HCT116 (cell line): ENCODE results near the gene TWF2. TPM values are rescaled to one million over a fixed set of nuclear protein-coding genes. Genes with fewer than 3 reads are reported as not detected.

Source experiments
- ATAC-seq: fragments of 200-7000 bp; cut with Tn5 transposase; 2 replicates; pipeline ENCODE4 v1.9.1; 2020; ENCODE audit warnings: mild to moderate bottlenecking, moderate library complexity
- BruUV-seq: library from RNA; stranded (reverse); fragments of 400-500 nt; replicated peaks from 2 replicates; lab custom pipeline; 2021; lab: Mats Ljungman, UMichigan
- CTCF ChIA-PET: fragments of 300-600 bp; sonication (Branson Sonifier 250); formaldehyde crosslinking; loops from one replicate; lab custom pipeline; 2021; ENCODE audit warnings: antibody characterized with exemption; lab: Charles Lee
- POLR2A ChIA-PET: fragments of 300-600, 350-600 bp; sonication (Branson Sonifier 250); formaldehyde crosslinking; loops from one replicate; lab custom pipeline; 2021; ENCODE audit warnings: antibody characterized with exemption; lab: Charles Lee
- RAD21 ChIA-PET, 2 experiments: fragments of 300-600 bp; sonication (Branson Sonifier 250); formaldehyde crosslinking; loops; one replicate each; lab custom pipeline; 2023; ENCODE audit warnings: low total read pairs in 2 of 2; ENCODE audit not compliant: uncharacterized antibody in 2 of 2, unreplicated experiment in 2 of 2, low non-redundant PET in 1 of 2; lab: Charles Lee
- DNase-seq: peaks from one replicate; pipeline ENCODE4 v3.0.0-alpha.2; 2010; ENCODE audit warnings: low read depth, low spot score
- H2AFZ ChIP-seq: fragments of 200-600 bp; shearing (Covaris generic), sonication (generic); 2 replicates; pipeline ENCODE4 v1.6.1; 2017; ENCODE audit warnings: low read depth, mixed run types, mixed read lengths, antibody characterized with exemption, low read length; ENCODE audit not compliant: poor library complexity, severe bottlenecking
- H3K27ac ChIP-seq: 2 replicates; pipeline ENCODE4 v1.5.1; 2012; ENCODE audit warnings: low read depth, low read length
- H3K27me3 ChIP-seq: fragments of 200-600 bp; sonication (generic); 2 replicates; pipeline ENCODE4 v1.6.1; 2016; ENCODE audit warnings: mixed run types, low read length, mixed read lengths; ENCODE audit not compliant: insufficient read depth
- H3K36me3 ChIP-seq, 2 experiments: fragments of 200-500 bp in 1 of 2; fragments of 200-600 bp in 1 of 2; sonication (Bioruptor generic) in 1 of 2; sonication (generic) in 1 of 2; 2 replicates each; pipeline versions ENCODE4 v1.5.1 to v1.6.1; 2014 to 2016; ENCODE audit warnings: low read length in 2 of 2, inconsistent platforms in 1 of 2, mixed read lengths in 1 of 2, mixed run types in 1 of 2; ENCODE audit not compliant: insufficient read depth in 2 of 2, control insufficient read depth in 1 of 2
- H3K4me1 ChIP-seq, 2 experiments: fragments of 200-600 bp in 1 of 2; sonication (generic) in 1 of 2; 2 replicates each; pipeline versions ENCODE4 v1.5.1 to v1.6.1; 2012 to 2017; ENCODE audit warnings: low read length in 2 of 2, inconsistent platforms in 1 of 2, mild to moderate bottlenecking in 1 of 2, mixed read lengths in 1 of 2, mixed run types in 1 of 2, moderate library complexity in 1 of 2; ENCODE audit not compliant: insufficient read depth in 2 of 2, control insufficient read depth in 1 of 2
- H3K4me2 ChIP-seq: fragments of 200-600 bp; sonication (generic); 2 replicates; pipeline ENCODE4 v1.6.1; 2017; ENCODE audit warnings: mixed run types, low read length, mixed read lengths
- H3K4me3 ChIP-seq, 2 experiments: fragments of 200-600 bp in 1 of 2; sonication (generic) in 1 of 2; replicated peaks in 1 of 2; 2 replicates each; pipeline ENCODE4 v1.5.1; 2011 to 2016; ENCODE audit warnings: low read length in 2 of 2, control low read depth in 1 of 2, low read depth in 1 of 2, mild to moderate bottlenecking in 1 of 2, mixed read lengths in 1 of 2, mixed run types in 1 of 2
- H3K79me2 ChIP-seq: fragments of 200-600 bp; sonication (generic); 2 replicates; pipeline ENCODE4 v1.6.1; 2017; ENCODE audit warnings: mild to moderate bottlenecking, mixed run types, low read length, moderate library complexity, mixed read lengths; ENCODE audit not compliant: insufficient read depth
- H3K9ac ChIP-seq: fragments of 200-600 bp; sonication (generic); 2 replicates; pipeline ENCODE4 v1.6.1; 2016; ENCODE audit warnings: low read length, mixed read lengths
- H3K9me2 ChIP-seq: fragments of 200-600 bp; sonication (generic), shearing (Covaris generic); 2 replicates; pipeline ENCODE4 v1.6.1; 2017; ENCODE audit warnings: mixed run types, mild to moderate bottlenecking, moderate library complexity; ENCODE audit not compliant: insufficient read depth
- H3K9me3 ChIP-seq, 2 experiments: fragments of 200-500 bp in 1 of 2; fragments of 200-600 bp in 1 of 2; sonication (Bioruptor generic) in 1 of 2; sonication (generic) in 1 of 2; 2 replicates each; pipeline ENCODE4 v1.6.1; 2014 to 2017; ENCODE audit warnings: low read length in 2 of 2, mixed read lengths in 2 of 2, inconsistent platforms in 1 of 2, low read depth in 1 of 2, mild to moderate bottlenecking in 1 of 2, mixed run types in 1 of 2, moderate library complexity in 1 of 2; ENCODE audit not compliant: control insufficient read depth in 1 of 2, insufficient read depth in 1 of 2
- H4K20me1 ChIP-seq: fragments of 200-600 bp; sonication (generic), shearing (Covaris generic); 2 replicates; pipeline ENCODE4 v1.6.1; 2017; ENCODE audit warnings: mixed run types, mild to moderate bottlenecking, moderate library complexity; ENCODE audit not compliant: insufficient read depth
- CEBPB ChIP-seq: IDR thresholded peaks from 2 replicates; pipeline ENCODE4 v1.6.1; 2012; ENCODE audit warnings: low read depth
- EZH2phosphoT487 ChIP-seq: fragments of 200-600 bp; IDR thresholded peaks from 2 replicates; pipeline ENCODE4 v1.6.1; 2018; ENCODE audit warnings: antibody characterized with exemption, borderline replicate concordance
- FOSL1 ChIP-seq: IDR thresholded peaks from 2 replicates; pipeline ENCODE4 v1.6.1; 2012; ENCODE audit warnings: low read depth
- SIN3A ChIP-seq: IDR thresholded peaks from 2 replicates; pipeline ENCODE4 v1.6.1; 2012; ENCODE audit warnings: low read depth
- YY1 ChIP-seq: IDR thresholded peaks from 2 replicates; pipeline ENCODE4 v1.6.1; 2011; ENCODE audit warnings: low read length, low read depth, moderate library complexity, mild to moderate bottlenecking; ENCODE audit not compliant: insufficient replicate concordance; ENCODE audit errors: extremely low read depth
- ZNF274 ChIP-seq: fragments of 200-500 bp; sonication (Bioruptor generic); IDR thresholded peaks from 2 replicates; pipeline ENCODE4 v1.6.1; 2014; ENCODE audit warnings: mild to moderate bottlenecking, low read depth, low read length, inconsistent platforms
- intact Hi-C: fragments of 100-400 bp; cut with micrococcal nuclease; formaldehyde crosslinking; loops from 2 replicates; pipeline ENCODE4 v1.10.0; 2022
- total RNA-seq: library from RNA; stranded (reverse); gene quantifications from one replicate; pipeline ENCODE4 v1.2.1, GENCODE V29; 2021; ENCODE audit not compliant: unreplicated experiment
- TF ChIP-seq, protein P1 (sequence below): IDR thresholded peaks from 2 replicates; pipeline ENCODE4 v1.6.1; 2011; ENCODE audit warnings: mild to moderate bottlenecking, low read length, moderate library complexity; ENCODE audit not compliant: insufficient replicate concordance; ENCODE audit errors: extremely low read depth
- TF ChIP-seq, protein P2 (sequence below): IDR thresholded peaks from 2 replicates; pipeline ENCODE4 v1.6.1; 2012; ENCODE audit warnings: low read depth

The TWF2 gene
- total RNA-seq, 1 experiment from 2014 or later, result 100 TPM

DNA sequence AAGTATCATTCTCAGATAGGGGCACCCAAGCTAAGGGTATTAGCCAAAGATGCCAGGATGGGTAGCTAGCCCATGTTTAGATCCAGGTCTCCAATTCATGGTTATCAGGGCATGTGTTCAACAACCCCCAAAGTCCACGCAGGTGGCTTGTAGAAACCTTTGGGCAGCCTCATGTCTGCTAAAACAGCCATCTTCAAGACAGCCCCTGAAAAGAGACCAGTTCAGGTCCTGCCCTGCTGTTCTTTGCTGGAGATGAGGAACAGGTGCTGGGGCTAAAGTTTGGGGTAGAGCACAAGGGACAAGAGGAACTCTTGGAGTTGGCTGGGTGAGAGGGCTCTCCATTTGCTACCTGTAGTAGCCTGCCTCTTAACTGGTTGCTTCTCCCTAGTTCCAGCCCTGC, 11.2 kb upstream of the TWF2 start:
- POLR2A ChIA-PET, result interaction anchor here (0.6 to 2.1 kb wide), 2 partner anchors 10 to 86 kb away, joined by 3 to 6 read pairs; no protein-coding TSS in a partner anchor
- Histone ChIP-seq H4K20me1 (no peaks in the 10 kb centered on the region), H3K27ac (no peak overlapping the region), H3K79me2 (0 out of 2 replicates have a peak, but pooled peaks cover 3% of the 10 kb centered on the region), H3K4me2 (no peak overlapping the region), H2AFZ (no peak overlapping the region), H3K9me3 (no peaks in the 10 kb centered on the region), H3K4me3 (no peak overlapping the region), H3K4me1 (peaks cover 5 to 16% of the 10 kb centered on the region in 2 experiments; a peak in 3 of 4 replicates), H3K36me3 (peaks cover 14 to 34% of the 10 kb centered on the region in 2 experiments; a peak in 3 of 4 replicates), H3K9me2 (no peaks in the 10 kb centered on the region), H3K27me3 (no peaks in the 10 kb centered on the region)
- CTCF ChIA-PET, result no interaction called here
- intact Hi-C loops, result no loop called here
- ATAC-seq (no peak), DNase-seq (no peak)
- RAD21 ChIA-PET, result no interaction called here
- TF ChIP-seq SIN3A (no peak), YY1 (no peak), ZNF274 (no peak), EZH2phosphoT487 (no peak), CEBPB (no peak), FOSL1 (no peak)
- TF ChIP-seq, protein P1, sequence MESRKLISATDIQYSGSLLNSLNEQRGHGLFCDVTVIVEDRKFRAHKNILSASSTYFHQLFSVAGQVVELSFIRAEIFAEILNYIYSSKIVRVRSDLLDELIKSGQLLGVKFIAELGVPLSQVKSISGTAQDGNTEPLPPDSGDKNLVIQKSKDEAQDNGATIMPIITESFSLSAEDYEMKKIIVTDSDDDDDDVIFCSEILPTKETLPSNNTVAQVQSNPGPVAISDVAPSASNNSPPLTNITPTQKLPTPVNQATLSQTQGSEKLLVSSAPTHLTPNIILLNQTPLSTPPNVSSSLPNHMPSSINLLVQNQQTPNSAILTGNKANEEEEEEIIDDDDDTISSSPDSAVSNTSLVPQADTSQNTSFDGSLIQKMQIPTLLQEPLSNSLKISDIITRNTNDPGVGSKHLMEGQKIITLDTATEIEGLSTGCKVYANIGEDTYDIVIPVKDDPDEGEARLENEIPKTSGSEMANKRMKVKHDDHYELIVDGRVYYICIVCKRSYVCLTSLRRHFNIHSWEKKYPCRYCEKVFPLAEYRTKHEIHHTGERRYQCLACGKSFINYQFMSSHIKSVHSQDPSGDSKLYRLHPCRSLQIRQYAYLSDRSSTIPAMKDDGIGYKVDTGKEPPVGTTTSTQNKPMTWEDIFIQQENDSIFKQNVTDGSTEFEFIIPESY, result no peak
- TF ChIP-seq, protein P2, sequence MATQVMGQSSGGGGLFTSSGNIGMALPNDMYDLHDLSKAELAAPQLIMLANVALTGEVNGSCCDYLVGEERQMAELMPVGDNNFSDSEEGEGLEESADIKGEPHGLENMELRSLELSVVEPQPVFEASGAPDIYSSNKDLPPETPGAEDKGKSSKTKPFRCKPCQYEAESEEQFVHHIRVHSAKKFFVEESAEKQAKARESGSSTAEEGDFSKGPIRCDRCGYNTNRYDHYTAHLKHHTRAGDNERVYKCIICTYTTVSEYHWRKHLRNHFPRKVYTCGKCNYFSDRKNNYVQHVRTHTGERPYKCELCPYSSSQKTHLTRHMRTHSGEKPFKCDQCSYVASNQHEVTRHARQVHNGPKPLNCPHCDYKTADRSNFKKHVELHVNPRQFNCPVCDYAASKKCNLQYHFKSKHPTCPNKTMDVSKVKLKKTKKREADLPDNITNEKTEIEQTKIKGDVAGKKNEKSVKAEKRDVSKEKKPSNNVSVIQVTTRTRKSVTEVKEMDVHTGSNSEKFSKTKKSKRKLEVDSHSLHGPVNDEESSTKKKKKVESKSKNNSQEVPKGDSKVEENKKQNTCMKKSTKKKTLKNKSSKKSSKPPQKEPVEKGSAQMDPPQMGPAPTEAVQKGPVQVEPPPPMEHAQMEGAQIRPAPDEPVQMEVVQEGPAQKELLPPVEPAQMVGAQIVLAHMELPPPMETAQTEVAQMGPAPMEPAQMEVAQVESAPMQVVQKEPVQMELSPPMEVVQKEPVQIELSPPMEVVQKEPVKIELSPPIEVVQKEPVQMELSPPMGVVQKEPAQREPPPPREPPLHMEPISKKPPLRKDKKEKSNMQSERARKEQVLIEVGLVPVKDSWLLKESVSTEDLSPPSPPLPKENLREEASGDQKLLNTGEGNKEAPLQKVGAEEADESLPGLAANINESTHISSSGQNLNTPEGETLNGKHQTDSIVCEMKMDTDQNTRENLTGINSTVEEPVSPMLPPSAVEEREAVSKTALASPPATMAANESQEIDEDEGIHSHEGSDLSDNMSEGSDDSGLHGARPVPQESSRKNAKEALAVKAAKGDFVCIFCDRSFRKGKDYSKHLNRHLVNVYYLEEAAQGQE, result no peak
- TF ChIP-seq, all 23 proteins: peak for 0
- BruUV-seq, result no TSS peak
- H3K9ac ChIP-seq, result no peak overlapping the region
